ENCODE data around the gene TAF4. TPM values are rescaled to one million over a fixed set of nuclear protein-coding genes. Genes with fewer than 3 reads are reported as not detected.

TAF4 gene
- total RNA-seq, 4 donors from 2014 or later, result 8.0 to 24.9 (median 13.9) TPM

DNA sequence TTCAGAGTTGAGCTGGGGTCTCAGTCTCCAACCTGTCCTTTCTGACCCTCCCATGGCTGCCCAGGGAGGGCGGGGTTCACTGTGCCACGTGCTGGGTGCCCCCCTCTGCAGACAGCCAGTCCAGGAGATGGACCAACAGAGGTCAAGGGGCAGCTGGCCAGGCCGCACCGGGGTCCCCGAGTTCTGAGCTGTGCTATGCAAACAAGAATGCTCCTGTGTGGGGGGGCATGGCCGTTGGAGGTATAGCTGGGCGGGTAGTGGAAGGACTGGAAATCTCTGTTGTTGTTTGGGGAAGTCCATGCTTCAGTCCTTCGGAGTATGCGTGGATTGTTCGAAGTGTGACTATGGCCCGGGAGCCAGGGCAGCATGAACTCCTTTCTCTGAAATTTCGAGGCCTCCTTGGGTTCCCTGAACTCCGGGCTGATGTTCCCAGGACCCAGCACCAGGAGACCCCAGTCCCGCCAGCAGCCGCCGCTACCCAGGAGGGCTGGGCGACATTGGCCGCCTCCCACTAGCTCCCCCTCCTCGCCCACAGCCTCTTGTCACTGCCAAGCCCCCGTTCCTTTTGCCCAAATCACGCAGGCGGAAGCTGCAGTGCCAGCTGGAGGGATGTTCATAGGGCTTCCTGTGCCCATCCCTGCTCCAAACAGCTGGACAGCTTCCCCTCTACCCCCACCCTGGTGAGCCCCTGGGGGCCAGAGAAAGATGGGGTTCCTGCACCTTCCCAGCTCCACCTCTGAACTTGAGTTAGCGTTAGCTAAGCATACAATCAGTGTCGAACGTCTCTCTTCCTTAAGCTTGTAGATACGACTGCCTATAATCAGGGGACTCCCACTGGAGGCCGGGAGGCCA lies 126.6 kb downstream of the TAF4 start:
- in situ Hi-C loops (cut with MboI; ENCODE audit: low sequenced_read_pairs in 4 of 4) (no loop called here), intact Hi-C loops (cut with DNase I; ENCODE audit: low total_unique reads) (no loop called here)
- Histone ChIP-seq H3K27me3 (no peaks in the 10 kb centered on the region), H3K27ac (no peak overlapping the region), H3K4me1 (no peaks in the 10 kb centered on the region), H3K4me3 (no peak overlapping the region), H3K36me3 (no peaks in the 10 kb centered on the region), H3K9me3 (no peaks in the 10 kb centered on the region)
- peak in 1 of 2 donors; percentile 6 for DNase-seq
- ATAC-seq, result no peak
- no peak for TF ChIP-seq POLR2A (IDR thresholded peaks at IDR 0.05)
- TF ChIP-seq, protein P1, sequence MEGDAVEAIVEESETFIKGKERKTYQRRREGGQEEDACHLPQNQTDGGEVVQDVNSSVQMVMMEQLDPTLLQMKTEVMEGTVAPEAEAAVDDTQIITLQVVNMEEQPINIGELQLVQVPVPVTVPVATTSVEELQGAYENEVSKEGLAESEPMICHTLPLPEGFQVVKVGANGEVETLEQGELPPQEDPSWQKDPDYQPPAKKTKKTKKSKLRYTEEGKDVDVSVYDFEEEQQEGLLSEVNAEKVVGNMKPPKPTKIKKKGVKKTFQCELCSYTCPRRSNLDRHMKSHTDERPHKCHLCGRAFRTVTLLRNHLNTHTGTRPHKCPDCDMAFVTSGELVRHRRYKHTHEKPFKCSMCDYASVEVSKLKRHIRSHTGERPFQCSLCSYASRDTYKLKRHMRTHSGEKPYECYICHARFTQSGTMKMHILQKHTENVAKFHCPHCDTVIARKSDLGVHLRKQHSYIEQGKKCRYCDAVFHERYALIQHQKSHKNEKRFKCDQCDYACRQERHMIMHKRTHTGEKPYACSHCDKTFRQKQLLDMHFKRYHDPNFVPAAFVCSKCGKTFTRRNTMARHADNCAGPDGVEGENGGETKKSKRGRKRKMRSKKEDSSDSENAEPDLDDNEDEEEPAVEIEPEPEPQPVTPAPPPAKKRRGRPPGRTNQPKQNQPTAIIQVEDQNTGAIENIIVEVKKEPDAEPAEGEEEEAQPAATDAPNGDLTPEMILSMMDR (IDR thresholded peaks at IDR 0.05 in 4 of 5, conservative IDR thresholded peaks at IDR 0.05 in 1 of 5), result no peak

- in situ Hi-C loops (cut with MboI; ENCODE audit: low sequenced_read_pairs in 4 of 4), result no loop called here
- peak in 1 of 2 donors; percentile 7 for DNase-seq
- Histone ChIP-seq H3K9me3 (no peaks in the 10 kb centered on the region), H3K4me3 (no peak overlapping the region), H3K4me1 (no peaks in the 10 kb centered on the region), H3K27ac (no peak overlapping the region), H3K27me3 (no peaks in the 10 kb centered on the region), H3K36me3 (no peaks in the 10 kb centered on the region)
- no peak for TF ChIP-seq POLR2A (IDR thresholded peaks at IDR 0.05)
- TF ChIP-seq, protein P1 (IDR thresholded peaks at IDR 0.05 in 4 of 5, conservative IDR thresholded peaks at IDR 0.05 in 1 of 5), result no peak
- intact Hi-C loops (cut with DNase I; ENCODE audit: low total_unique reads), result no loop called here
- ATAC-seq, result no peak
These were observed 127.5 kb downstream of the TAF4 start for GRCh38 chr20:61937963-61938838.

DNA sequence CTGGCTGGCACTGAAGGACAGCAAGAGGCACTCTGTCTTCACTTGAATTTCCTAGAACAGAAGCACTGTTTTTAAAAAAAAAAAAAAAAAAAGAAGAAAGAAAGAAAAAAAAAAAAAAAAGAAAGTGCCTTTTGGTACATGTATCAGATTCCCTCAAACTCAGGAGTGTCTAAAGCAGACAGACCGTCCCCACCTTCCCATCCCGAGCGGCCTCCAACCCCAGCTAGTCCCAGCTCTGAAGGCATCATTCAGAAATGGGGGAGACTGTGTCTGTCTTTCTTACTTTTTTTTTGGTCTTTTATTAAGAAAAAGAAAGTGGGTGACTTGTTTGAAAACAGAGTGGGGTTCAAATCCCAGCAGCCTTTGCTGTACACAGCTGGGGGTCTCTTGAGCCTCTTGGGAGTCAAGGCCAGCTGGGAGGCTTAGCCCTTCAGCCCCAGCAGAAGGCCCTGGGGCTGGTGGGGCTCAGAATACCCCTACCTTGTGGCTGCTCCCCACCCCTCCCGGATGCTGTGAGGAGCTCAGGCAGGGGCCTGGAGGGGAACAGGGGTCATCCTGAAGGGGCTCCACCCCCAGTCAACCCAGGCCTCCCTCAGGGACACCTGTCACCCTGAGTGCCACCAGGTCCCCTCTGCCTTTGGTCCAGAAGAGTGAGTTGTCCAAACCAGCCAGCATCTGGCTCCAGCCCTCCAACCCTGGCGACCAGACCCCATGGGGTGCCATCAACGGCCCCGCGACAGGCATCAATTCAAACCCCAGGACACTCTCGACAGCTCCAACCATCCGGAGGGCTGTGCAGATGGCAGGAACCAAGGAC lies 128.3 kb downstream of the TAF4 start:
- Histone ChIP-seq H3K4me3 (no peak overlapping the region), H3K36me3 (no peaks in the 10 kb centered on the region), H3K27me3 (no peaks in the 10 kb centered on the region), H3K9me3 (no peaks in the 10 kb centered on the region), H3K4me1 (no peaks in the 10 kb centered on the region), H3K27ac (no peak overlapping the region)
- peak in 1 of 2 donors; percentile 4 for DNase-seq
- in situ Hi-C loops (cut with MboI; ENCODE audit: low sequenced_read_pairs in 4 of 4), result no loop called here
- TF ChIP-seq, protein P1 (IDR thresholded peaks at IDR 0.05 in 4 of 5, conservative IDR thresholded peaks at IDR 0.05 in 1 of 5), result no peak
- TF ChIP-seq POLR2A (IDR thresholded peaks at IDR 0.05), result no peak
- ATAC-seq, result no peak
- intact Hi-C loops (cut with DNase I; ENCODE audit: low total_unique reads), result no loop called here

GRCh38 chr20:61936701-61937131 lies 129.0 kb downstream of the TAF4 start:
- ATAC-seq (no peak), DNase-seq (peak in 1 of 2 donors; percentile 4)
- no peak for TF ChIP-seq POLR2A (IDR thresholded peaks at IDR 0.05)
- TF ChIP-seq, protein P1 (IDR thresholded peaks at IDR 0.05 in 4 of 5, conservative IDR thresholded peaks at IDR 0.05 in 1 of 5), result no peak
- Histone ChIP-seq H3K9me3 (no peaks in the 10 kb centered on the region), H3K4me3 (no peak overlapping the region), H3K4me1 (no peaks in the 10 kb centered on the region), H3K36me3 (no peaks in the 10 kb centered on the region), H3K27me3 (no peaks in the 10 kb centered on the region), H3K27ac (no peak overlapping the region)
- in situ Hi-C loops (cut with MboI; ENCODE audit: low sequenced_read_pairs in 4 of 4), result no loop called here
- intact Hi-C loops (cut with DNase I; ENCODE audit: low total_unique reads), result no loop called here

Data from gastrocnemius medialis (tissue), 4 donors.